ENCODE results near the gene PLXNA4.

The PLXNA4 gene

GRCh38 chr7:132554446-132554845 is 21.8 kb downstream of the PLXNA4 start:
- no peak overlapping the region for H3K4me2 ChIP-seq (ENCODE audit: low read length)
- no peak overlapping the region for H3K9ac ChIP-seq (ENCODE audit: low read length)
- H3K27ac ChIP-seq (ENCODE audit: low read length): no peak overlapping the region
- no peaks in the 10 kb centered on the region for H3K36me3 ChIP-seq (replicated peaks; ENCODE audit: low read depth, low read length)
- H2AFZ ChIP-seq (ENCODE audit: low read depth, low read length): no peak overlapping the region
- no peak for TF ChIP-seq CTCF (IDR thresholded peaks at IDR 0.05; ENCODE audit: low read depth, low read length)
- no peak for TF ChIP-seq EZH2phosphoT487 (IDR thresholded peaks at IDR 0.05; ENCODE audit: low read depth)
- H4K20me1 ChIP-seq (ENCODE audit: insufficient read depth, low read length): no peaks in the 10 kb centered on the region
- no peak overlapping the region for H3K4me3 ChIP-seq (ENCODE audit: low read length)
- no peaks in the 10 kb centered on the region for H3K9me3 ChIP-seq (ENCODE audit: insufficient read depth, low read length)
- no peaks in the 10 kb centered on the region for H3K79me2 ChIP-seq (ENCODE audit: low read length)
- peaks cover 16% of the 10 kb centered on the region; the same call in 1 of the 2 replicates for H3K27me3 ChIP-seq (ENCODE audit: low read depth, low read length)
- no peaks in the 10 kb centered on the region for H3K4me1 ChIP-seq (ENCODE audit: low read length)

- Histone ChIP-seq H3K27ac (ENCODE audit: low read length) (no peak overlapping the region), H3K4me3 (ENCODE audit: low read length) (no peak overlapping the region)
- TF ChIP-seq EZH2phosphoT487 (IDR thresholded peaks at IDR 0.05; ENCODE audit: low read depth) (no peak), CTCF (IDR thresholded peaks at IDR 0.05; ENCODE audit: low read depth, low read length) (no peak)
Observed at GRCh38 chr7:132553031-132553430, 23.2 kb downstream of the PLXNA4 start.

GRCh38 chr7:132551886-132552285 is 24.4 kb downstream of the PLXNA4 start:
- H3K27ac ChIP-seq (ENCODE audit: low read length): no peak overlapping the region
- H3K9ac ChIP-seq (ENCODE audit: low read length): no peak overlapping the region
- H3K36me3 ChIP-seq (replicated peaks; ENCODE audit: low read depth, low read length): no peaks in the 10 kb centered on the region
- no peak overlapping the region for H2AFZ ChIP-seq (ENCODE audit: low read depth, low read length)
- no peak overlapping the region for H3K4me3 ChIP-seq (ENCODE audit: low read length)
- no peaks in the 10 kb centered on the region for H4K20me1 ChIP-seq (ENCODE audit: insufficient read depth, low read length)
- peaks cover 15% of the 10 kb centered on the region for H3K27me3 ChIP-seq (ENCODE audit: low read depth, low read length)
- H3K4me1 ChIP-seq (ENCODE audit: low read length): no peaks in the 10 kb centered on the region
- H3K9me3 ChIP-seq (ENCODE audit: insufficient read depth, low read length): no peaks in the 10 kb centered on the region
- no peak overlapping the region for H3K4me2 ChIP-seq (ENCODE audit: low read length)
- TF ChIP-seq EZH2phosphoT487 (IDR thresholded peaks at IDR 0.05; ENCODE audit: low read depth) (no peak), CTCF (IDR thresholded peaks at IDR 0.05; ENCODE audit: low read depth, low read length) (no peak)
- H3K79me2 ChIP-seq (ENCODE audit: low read length): no peaks in the 10 kb centered on the region

More at GRCh38 chr7:132553031-132553430, 23.2 kb downstream of the PLXNA4 start:
- Histone ChIP-seq H3K4me2 (ENCODE audit: low read length) (no peak overlapping the region), H3K4me1 (ENCODE audit: low read length) (no peaks in the 10 kb centered on the region), H2AFZ (ENCODE audit: low read depth, low read length) (no peak overlapping the region), H3K79me2 (ENCODE audit: low read length) (no peaks in the 10 kb centered on the region), H3K9ac (ENCODE audit: low read length) (no peak overlapping the region), H4K20me1 (ENCODE audit: insufficient read depth, low read length) (no peaks in the 10 kb centered on the region), H3K36me3 (replicated peaks; ENCODE audit: low read depth, low read length) (no peaks in the 10 kb centered on the region), H3K27me3 (ENCODE audit: low read depth, low read length) (peaks cover 13% of the 10 kb centered on the region; the same call in 1 of the 2 replicates), H3K9me3 (ENCODE audit: insufficient read depth, low read length) (no peaks in the 10 kb centered on the region)

- H3K27me3 ChIP-seq (ENCODE audit: low read depth, low read length): peaks cover 15% of the 10 kb centered on the region
- H3K79me2 ChIP-seq (ENCODE audit: low read length): no peaks in the 10 kb centered on the region
- no peak overlapping the region for H2AFZ ChIP-seq (ENCODE audit: low read depth, low read length)
- no peaks in the 10 kb centered on the region for H3K9me3 ChIP-seq (ENCODE audit: insufficient read depth, low read length)
- TF ChIP-seq EZH2phosphoT487 (IDR thresholded peaks at IDR 0.05; ENCODE audit: low read depth) (no peak), CTCF (IDR thresholded peaks at IDR 0.05; ENCODE audit: low read depth, low read length) (no peak)
- no peak overlapping the region for H3K9ac ChIP-seq (ENCODE audit: low read length)
- no peak overlapping the region for H3K4me2 ChIP-seq (ENCODE audit: low read length)
- no peaks in the 10 kb centered on the region for H3K4me1 ChIP-seq (ENCODE audit: low read length)
- no peaks in the 10 kb centered on the region for H4K20me1 ChIP-seq (ENCODE audit: insufficient read depth, low read length)
- H3K36me3 ChIP-seq (replicated peaks; ENCODE audit: low read depth, low read length): no peaks in the 10 kb centered on the region
- no peak overlapping the region for H3K4me3 ChIP-seq (ENCODE audit: low read length)
- no peak overlapping the region for H3K27ac ChIP-seq (ENCODE audit: low read length)
Observed at GRCh38 chr7:132551439-132551838, 24.8 kb downstream of the PLXNA4 start.
